Caco-2 (cell line): ENCODE measurements around the gene HMCN2. TPM values are rescaled to one million over a fixed set of nuclear protein-coding genes. Genes with fewer than 3 reads are reported as not detected.

Experiments used
- BruUV-seq: library from RNA; stranded (reverse); fragments of 400-500 nt; replicated peaks from 2 replicates; lab custom pipeline; 2021; lab: Mats Ljungman, UMichigan
- CTCF ChIA-PET: fragments of 300-600 bp; sonication (Branson Sonifier 250); formaldehyde crosslinking; loops from one replicate; lab custom pipeline; 2022; ENCODE audit warnings: antibody characterized with exemption; lab: Charles Lee
- POLR2A ChIA-PET: fragments of 300-600 bp; sonication (Branson Sonifier 250); formaldehyde crosslinking; loops from one replicate; lab custom pipeline; 2022; ENCODE audit warnings: antibody characterized with exemption; lab: Charles Lee
- DNase-seq, 2 experiments: peaks; one replicate each; pipeline versions ENCODE4 v3.0.0 to v3.0.0-alpha.2; 2020 to 2022
- H3K27me3 ChIP-seq: replicated peaks from 2 replicates; pipeline ENCODE4 v1.6.0; 2011; ENCODE audit warnings: low read length; ENCODE audit not compliant: control insufficient read depth, insufficient read depth
- H3K36me3 ChIP-seq: 2 replicates; pipeline ENCODE4 v1.5.1; 2011; ENCODE audit warnings: low read length; ENCODE audit not compliant: control insufficient read depth, insufficient read depth
- H3K4me1 ChIP-seq: fragments of 250-450 bp; sonication (Bioruptor Pico); 2 replicates; pipeline ENCODE4 v1.5.1; 2020; ENCODE audit warnings: mild to moderate bottlenecking
- H3K4me3 ChIP-seq: 2 replicates; pipeline ENCODE4 v1.5.1; 2011; ENCODE audit warnings: low read depth, mild to moderate bottlenecking, control low read depth, low read length
- H3K9me3 ChIP-seq: fragments of 250-450 bp; sonication (Bioruptor Pico); 2 replicates; pipeline ENCODE4 v1.5.1; 2020; ENCODE audit warnings: mild to moderate bottlenecking, moderate library complexity
- H3K27ac Mint-ChIP-seq: one replicate; pipeline ENCODE4 v1.8.0; 2022; ENCODE audit warnings: mixed read lengths; ENCODE audit not compliant: unreplicated experiment
- H3K27me3 Mint-ChIP-seq: one replicate; pipeline ENCODE4 v1.8.0; 2022; ENCODE audit warnings: mixed read lengths; ENCODE audit not compliant: insufficient read depth, unreplicated experiment
- H3K36me3 Mint-ChIP-seq: one replicate; pipeline ENCODE4 v1.8.0; 2022; ENCODE audit warnings: mild to moderate bottlenecking, mixed read lengths; ENCODE audit not compliant: insufficient read depth, unreplicated experiment
- H3K4me1 Mint-ChIP-seq: one replicate; pipeline ENCODE4 v1.8.0; 2022; ENCODE audit warnings: low read depth, mixed read lengths; ENCODE audit not compliant: unreplicated experiment
- H3K4me3 Mint-ChIP-seq: one replicate; pipeline ENCODE4 v1.8.0; 2022; ENCODE audit warnings: mild to moderate bottlenecking, moderate library complexity, mixed read lengths; ENCODE audit not compliant: unreplicated experiment
- H3K9me3 Mint-ChIP-seq: one replicate; pipeline ENCODE4 v1.8.0; 2022; ENCODE audit warnings: mixed read lengths; ENCODE audit not compliant: unreplicated experiment
- CTCF ChIP-seq, 2 experiments: fragments of 200-600 bp in 1 of 2; IDR thresholded peaks; 1 replicate in 1 of 2; 2 replicates in 1 of 2; pipeline versions ENCODE4 v1.5.1 to v1.8.0; 2011 to 2022; ENCODE audit warnings: antibody characterized with exemption in 1 of 2, control low read depth in 1 of 2, inconsistent platforms in 1 of 2, low read depth in 1 of 2, low read length in 1 of 2, mild to moderate bottlenecking in 1 of 2, moderate library complexity in 1 of 2; ENCODE audit not compliant: insufficient read depth in 1 of 2, severe bottlenecking in 1 of 2, unreplicated experiment in 1 of 2
- intact Hi-C: fragments of 100-400 bp; cut with micrococcal nuclease; formaldehyde crosslinking; loops from one replicate; pipeline ENCODE4 v1.10.0; 2022; ENCODE audit not compliant: unreplicated experiment
- total RNA-seq: library from RNA; stranded (reverse); gene quantifications from 2 replicates; pipeline ENCODE4 v1.2.3, GENCODE V29; 2022

The HMCN2 gene
- total RNA-seq, 1 experiment from 2014 or later = 0.41 TPM

- POLR2A ChIA-PET = no interaction called here
Observed at GRCh38 chr9:130366072-130366471, 100.5 kb downstream of the HMCN2 start.

GRCh38 chr9:130366888-130367550, 101.5 kb downstream of the HMCN2 start:
- Histone ChIP-seq H3K9me3 (no peaks in the 10 kb centered on the region), H3K4me1 (no peaks in the 10 kb centered on the region), H3K27me3 (no peaks in the 10 kb centered on the region), H3K4me3 (no peak overlapping the region), H3K36me3 (no peaks in the 10 kb centered on the region)
- Mint-ChIP-seq H3K9me3 (no peaks in the 10 kb centered on the region), H3K27me3 (no peaks in the 10 kb centered on the region), H3K4me1 (no peaks in the 10 kb centered on the region), H3K36me3 (no peaks in the 10 kb centered on the region), H3K4me3 (no peak overlapping the region), H3K27ac (no peak overlapping the region)
- POLR2A ChIA-PET = no interaction called here
- no TSS peak for BruUV-seq
- intact Hi-C loops = no loop called here
- no peak for TF ChIP-seq CTCF (IDR thresholded peaks at IDR 0.05; ENCODE audit: insufficient read depth in 1 of 2, low read depth in 1 of 2, low read length in 1 of 2, severe bottlenecking in 1 of 2, unreplicated experiment in 1 of 2)
- DNase-seq = no peak
- CTCF ChIA-PET = no interaction called here

More at GRCh38 chr9:130366072-130366471, 100.5 kb downstream of the HMCN2 start:
- TF ChIP-seq CTCF (IDR thresholded peaks at IDR 0.05; ENCODE audit: insufficient read depth in 1 of 2, low read depth in 1 of 2, low read length in 1 of 2, severe bottlenecking in 1 of 2, unreplicated experiment in 1 of 2) = no peak
- intact Hi-C loops = no loop called here
- Mint-ChIP-seq H3K9me3 (no peaks in the 10 kb centered on the region), H3K27ac (no peak overlapping the region), H3K36me3 (no peaks in the 10 kb centered on the region), H3K4me3 (no peak overlapping the region), H3K4me1 (no peaks in the 10 kb centered on the region), H3K27me3 (no peaks in the 10 kb centered on the region)
- no peak overlapping the region for H3K4me3 ChIP-seq
- DNase-seq = no peak
- BruUV-seq = no TSS peak
- H3K4me1 ChIP-seq = no peaks in the 10 kb centered on the region
- no peaks in the 10 kb centered on the region for H3K27me3 ChIP-seq
- H3K9me3 ChIP-seq = no peaks in the 10 kb centered on the region
- CTCF ChIA-PET = no interaction called here
- H3K36me3 ChIP-seq = no peaks in the 10 kb centered on the region

- ChIA-PET CTCF (interaction anchor here (0.7 to 0.9 kb wide), 2 partner anchors 58 to 92 kb away, joined by 4 read pairs; no protein-coding TSS in a partner anchor), POLR2A (no interaction called here)
- H3K36me3 ChIP-seq = no peaks in the 10 kb centered on the region
- H3K27ac Mint-ChIP-seq = no peak overlapping the region
- H3K9me3 ChIP-seq = no peaks in the 10 kb centered on the region
- H3K27me3 Mint-ChIP-seq = no peaks in the 10 kb centered on the region
- H3K9me3 Mint-ChIP-seq = no peaks in the 10 kb centered on the region
- intact Hi-C loops = no loop called here
- no peaks in the 10 kb centered on the region for H3K4me1 ChIP-seq
- no peak overlapping the region for H3K4me3 ChIP-seq
- H3K36me3 Mint-ChIP-seq = no peaks in the 10 kb centered on the region
- DNase-seq = peak in 1 of 2 experiments; percentile 35
- no peaks in the 10 kb centered on the region for H3K4me1 Mint-ChIP-seq
- no peak overlapping the region for H3K4me3 Mint-ChIP-seq
- H3K27me3 ChIP-seq = no peaks in the 10 kb centered on the region
- TF ChIP-seq CTCF (IDR thresholded peaks at IDR 0.05; ENCODE audit: insufficient read depth in 1 of 2, low read depth in 1 of 2, low read length in 1 of 2, severe bottlenecking in 1 of 2, unreplicated experiment in 1 of 2) = peak; percentile 33 to 43
- BruUV-seq = no TSS peak
Observed at GRCh38 chr9:130368631-130369103, 103.1 kb downstream of the HMCN2 start.
